Fibroblast of the conjunctiva (primary cell): ENCODE measurements around the gene TEX13D.
"Not testable (repeated sequence)": the region's sequence is repeated elsewhere in the genome, so short reads cannot be mapped to it uniquely, and the experiment has no call there.

Experiments used
- DNase-seq: peaks from one replicate; pipeline ENCODE4 v3.0.0-alpha.2; 2010; ENCODE audit warnings: low read depth

The TEX13D gene

DNA sequence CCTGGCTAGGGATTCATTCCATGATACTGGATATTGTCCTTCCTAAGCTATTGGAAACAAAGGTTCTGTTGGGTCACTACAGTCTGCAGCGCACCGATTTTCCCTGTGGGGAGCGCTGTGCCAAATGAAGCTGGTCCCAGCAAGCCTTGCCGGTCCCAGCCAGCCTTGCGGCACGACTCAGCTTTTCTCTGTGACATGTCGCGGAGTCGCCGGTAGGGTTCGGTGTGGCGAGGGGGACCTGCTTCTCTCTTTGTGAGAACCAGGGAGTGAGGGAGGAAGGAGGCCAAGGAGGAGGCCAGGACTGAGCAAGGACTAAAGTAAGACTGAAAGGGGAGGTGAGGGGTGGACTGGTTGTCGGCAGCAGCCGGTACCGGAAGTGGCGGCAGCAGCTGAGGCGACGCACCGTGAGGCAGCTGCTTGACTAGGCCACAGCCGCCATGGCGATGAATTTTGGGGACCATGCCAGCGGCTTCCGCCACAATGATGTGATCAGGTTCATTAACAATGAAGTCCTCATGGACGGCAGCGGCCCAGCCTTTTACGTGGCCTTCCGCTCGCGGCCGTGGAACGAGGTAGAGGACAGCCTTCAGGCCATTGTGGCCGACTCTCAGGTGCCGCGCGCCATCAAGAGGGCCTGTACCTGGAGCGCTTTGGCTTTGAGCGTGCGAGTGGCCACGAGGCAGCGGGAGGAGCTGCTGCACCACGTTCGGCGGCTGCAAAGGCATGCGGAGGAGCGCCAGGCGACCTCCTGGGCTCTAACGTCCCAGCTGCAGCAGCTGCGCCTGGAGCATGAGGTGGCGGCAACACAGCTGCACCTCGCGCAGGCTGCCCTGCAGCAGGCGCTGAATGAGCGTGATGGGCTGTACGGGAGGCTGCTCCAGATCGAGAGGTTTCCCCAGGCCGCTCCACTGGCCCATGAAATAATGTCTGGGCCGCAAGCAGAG, at the start of gene TEX13D:
TSS of gene TEX13D (plus strand) at position 180 of the 944 bp plus-strand sequence. CDS start at position 438, 258 bp downstream.
- DNase-seq: no peak

DNA sequence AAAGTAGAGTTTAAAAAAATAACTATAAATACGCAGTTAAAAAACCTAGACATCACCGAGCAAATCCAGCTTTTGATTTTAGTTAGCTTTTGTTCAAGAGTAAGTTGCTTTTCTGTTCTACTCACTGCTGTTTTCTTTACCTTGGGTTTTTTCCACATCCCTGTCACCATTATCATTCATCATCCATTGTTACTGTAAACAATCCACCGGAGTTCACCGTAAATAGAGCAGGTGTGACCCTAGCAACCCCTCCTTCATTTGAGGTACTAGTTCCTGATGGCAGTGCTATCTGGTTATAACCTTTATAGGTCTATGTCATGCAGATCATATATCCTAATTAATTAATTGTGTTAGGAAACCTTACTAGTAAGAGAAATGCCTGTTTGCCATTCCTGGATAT, 43.0 kb upstream of the TEX13D start:
- no peak for DNase-seq

DNA sequence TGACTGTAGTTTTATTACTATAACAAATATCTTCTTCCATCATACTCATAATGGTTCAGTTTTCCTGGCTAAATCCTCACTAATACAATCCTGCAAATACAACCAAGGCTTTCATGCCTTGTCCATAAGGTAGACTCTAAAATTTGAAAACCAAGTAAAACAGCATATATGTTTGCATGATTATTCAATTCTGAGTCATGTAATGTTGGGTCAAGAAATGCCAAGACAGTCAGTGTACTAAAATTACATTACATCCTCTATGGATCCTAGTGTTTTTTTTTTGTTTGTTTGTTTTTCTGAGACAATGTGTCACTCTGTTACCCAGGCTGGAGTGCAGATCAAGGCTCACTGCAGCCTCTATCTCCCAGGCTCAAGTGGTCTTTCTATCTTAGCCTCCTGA, 38.6 kb upstream of the TEX13D start:
- DNase-seq: no peak

DNA sequence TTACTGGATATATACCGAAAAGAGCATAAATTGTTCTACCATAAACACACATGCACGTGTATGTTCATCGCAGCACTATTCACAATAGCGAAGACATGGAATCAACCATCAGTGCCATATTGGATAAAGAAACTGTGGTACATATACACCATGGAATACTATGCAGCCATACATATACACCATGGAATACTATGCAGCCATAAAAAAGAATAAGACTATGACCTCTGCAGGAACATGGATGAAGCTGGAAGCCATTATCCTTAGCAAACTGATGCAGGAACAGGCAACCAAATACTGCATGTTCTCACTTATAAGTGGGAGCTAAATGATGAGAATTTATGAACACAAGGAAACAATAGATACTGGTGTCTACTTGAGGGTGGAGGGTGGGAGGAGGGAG, 33.1 kb upstream of the TEX13D start:
- DNase-seq: not testable (repeated sequence)

DNA sequence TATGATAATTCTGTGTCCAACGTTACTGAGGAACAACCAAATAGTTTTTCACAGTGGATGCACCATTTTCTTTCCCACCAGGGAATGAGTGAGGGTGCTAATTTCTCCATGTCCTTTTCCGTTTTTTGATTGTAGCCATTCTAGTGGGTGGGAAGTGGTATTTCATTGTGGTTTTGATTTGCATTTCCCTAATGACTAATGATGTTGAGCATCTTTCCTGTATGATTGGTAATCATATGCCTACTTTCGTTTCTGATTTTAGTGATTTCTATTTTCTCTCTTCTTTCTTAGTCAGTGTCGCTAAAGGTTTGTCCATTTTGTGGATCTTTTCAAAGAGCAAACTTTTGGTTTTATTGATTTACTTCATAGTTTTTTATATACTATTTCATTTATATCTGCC, 32.1 kb upstream of the TEX13D start:
- DNase-seq: no peak

DNA sequence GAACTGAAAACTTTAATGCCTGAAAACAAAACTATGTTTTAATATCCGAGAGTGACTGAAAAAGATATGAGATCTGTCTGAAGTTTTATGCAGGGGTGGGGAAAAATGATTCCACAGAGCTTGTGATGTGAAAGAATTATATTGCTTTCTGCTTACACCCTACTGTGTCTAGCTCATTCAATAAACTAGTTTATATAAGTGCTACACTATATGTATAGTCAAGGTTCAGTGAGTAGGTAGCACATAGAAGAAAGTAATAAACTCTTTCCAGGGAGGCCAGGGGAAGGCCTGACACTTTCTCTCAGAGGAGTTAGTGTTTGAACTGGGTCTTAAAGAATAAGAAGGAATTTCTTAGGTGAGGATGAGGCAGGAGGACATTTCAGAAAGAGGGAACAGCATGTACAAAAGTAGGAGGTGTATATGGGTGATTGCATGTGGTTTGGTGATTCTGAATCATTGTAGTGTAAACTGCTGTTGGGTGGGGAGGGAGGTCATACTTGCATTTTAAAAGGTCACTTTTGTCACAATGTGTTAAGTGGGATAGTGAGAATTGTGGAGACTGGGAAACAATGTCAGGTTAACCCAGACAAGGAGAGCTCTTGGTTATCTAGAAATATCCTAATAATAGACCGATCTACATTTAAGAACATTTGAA, 25.1 kb upstream of the TEX13D start:
- DNase-seq: no peak

DNA sequence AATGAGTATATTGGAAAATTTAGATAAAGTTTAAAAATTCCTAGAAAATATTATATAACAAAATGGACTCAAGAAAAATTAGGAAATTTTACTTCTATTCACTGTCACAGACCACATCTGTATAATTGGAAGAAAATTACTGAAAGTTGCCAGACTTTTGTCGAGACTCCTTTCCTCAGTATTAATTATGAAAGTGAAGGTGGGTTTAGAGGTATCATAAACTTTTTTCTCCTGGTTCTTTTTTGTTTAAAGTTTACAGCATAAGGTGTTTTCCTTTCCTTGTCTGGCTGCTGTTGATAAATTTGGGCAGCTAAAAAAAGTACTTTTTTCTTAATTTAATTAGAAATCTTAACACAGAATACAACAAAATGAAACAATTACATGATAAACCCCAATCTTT, 6.7 kb upstream of the TEX13D start:
- DNase-seq: no peak

DNA sequence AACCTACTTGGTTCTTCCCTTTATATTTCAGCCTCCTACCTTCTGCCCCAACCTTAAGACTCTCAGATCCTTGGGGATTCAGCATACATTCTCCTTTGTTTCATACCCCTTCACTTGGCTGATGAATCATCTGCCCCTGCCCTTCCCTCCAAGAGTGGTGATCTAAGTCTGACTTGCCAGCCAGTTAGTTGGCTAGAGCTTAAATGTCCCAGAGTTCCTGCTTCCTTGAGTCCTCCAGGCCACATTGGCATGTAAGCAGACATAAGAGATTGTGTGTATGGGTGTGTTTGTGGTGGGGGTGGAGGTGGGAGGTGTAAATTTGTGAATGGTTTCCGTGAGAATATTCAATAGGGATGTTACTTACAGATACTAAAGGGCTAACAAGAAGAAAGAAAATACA, 3.7 kb upstream of the TEX13D start:
- no peak for DNase-seq

DNA sequence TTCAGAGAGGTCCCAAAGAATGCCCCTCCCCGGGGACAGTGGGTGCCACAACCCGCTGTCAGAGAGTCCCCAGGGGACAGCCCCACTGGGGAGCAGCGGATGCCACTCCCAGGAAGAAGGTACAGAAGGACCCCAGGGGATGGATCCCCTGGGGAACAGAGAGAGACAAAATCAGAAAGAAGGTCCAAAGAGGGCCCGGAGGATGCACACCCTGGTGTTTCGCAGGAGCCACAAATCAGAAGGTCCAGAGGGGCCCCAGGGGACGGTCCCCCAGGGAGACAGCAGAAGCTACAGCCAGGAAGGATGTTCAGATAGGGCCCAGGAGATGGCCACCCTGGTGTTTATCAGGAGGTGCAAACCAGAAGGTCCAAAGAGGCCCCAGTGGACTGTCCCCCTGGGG, 1.4 kb downstream of the TEX13D start:
- DNase-seq: no peak

DNA sequence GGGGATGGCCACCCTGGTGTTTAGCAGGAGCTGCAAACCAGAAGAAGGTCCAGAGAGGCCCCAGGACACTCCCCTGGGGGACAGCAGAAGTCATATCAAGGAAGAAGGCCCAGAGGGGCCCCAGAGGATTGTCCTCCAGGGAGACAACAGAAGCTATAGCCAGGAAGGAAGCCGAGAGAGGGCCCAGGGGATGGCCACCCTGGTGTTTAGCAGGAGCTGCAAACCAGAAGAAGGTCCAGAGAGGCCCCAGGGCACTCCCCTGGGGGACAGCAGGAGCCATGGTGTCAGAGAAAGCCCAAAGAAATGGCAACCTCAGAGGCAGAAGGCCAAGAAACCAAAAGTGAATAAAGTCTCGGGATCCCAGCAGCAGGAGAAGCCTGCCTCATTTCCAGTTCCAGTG, 2.1 kb downstream of the TEX13D start:
- DNase-seq: not testable (repeated sequence)

DNA sequence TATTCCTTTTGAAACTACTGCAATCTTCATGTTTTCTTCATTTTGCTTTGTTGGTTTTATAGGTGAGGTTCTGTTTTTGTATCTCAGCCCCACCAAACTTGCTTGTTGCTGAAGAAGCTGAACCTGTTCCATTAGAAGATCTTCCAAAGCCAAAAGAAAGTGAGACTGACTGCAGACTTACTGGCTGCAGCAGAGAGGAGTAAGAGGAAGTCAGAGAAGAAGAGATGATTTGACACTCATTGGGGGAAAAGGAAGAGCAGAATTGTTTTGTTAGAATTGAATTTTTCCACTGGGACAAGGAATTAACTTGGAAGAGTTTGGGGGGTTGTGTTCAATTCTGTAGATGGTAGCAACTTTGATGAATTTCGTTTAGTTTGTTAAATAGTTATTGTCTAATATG, 3.1 kb downstream of the TEX13D start:
- DNase-seq: no peak

DNA sequence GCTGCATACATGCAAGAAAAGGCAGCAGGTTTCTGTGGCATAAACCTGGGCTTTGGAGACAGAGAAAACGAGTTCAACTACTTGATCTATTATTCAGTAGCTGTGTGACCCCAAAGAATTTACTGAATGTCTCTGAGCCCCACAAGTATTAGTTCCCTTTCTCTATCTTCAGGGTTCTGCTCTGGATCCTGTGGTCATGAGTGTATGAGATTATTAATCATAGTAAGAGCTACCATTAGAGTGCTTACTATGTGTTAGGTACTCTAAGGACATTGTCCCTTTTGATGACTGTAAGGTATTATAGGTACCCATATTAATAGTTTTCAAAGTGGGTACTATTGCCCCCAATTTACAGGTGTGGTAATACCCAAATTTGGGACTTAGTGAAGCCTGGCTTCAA, 5.5 kb downstream of the TEX13D start:
- no peak for DNase-seq

DNA sequence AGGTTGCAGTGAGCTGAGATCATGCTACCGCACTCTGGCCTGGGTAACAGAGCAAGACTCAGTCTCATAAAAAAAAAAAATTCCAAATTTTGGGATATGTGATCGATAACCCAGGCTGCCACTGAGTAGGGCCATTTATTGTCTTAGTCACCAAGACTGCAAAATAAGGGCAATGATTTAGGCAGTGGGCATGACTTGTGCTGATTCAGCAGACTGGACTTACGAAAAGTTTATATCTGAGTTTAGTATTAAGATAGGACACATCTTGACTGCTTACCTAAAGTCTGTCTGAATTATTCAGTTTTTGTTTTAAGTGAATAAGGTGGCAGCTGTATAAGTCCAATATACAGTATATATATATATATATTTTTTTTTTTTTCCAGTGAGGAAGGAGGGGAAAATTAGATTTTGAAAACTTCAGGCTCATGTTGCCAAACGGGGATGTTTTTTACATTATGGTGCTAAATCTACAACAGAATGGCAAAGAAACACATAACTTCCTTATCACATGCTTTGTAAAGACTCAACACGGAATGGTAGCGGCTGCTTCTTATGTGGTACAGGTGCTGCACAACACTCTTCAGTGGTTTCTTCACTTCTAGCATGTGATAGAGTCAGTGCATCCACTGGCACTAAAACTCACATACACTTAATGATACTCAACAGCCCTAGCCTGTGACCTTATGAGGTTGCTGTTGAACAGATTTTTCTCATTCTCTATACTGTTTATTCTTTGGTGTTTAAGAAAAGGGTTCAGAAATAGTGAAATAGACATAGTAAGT, 6.5 kb downstream of the TEX13D start:
- no peak for DNase-seq

DNA sequence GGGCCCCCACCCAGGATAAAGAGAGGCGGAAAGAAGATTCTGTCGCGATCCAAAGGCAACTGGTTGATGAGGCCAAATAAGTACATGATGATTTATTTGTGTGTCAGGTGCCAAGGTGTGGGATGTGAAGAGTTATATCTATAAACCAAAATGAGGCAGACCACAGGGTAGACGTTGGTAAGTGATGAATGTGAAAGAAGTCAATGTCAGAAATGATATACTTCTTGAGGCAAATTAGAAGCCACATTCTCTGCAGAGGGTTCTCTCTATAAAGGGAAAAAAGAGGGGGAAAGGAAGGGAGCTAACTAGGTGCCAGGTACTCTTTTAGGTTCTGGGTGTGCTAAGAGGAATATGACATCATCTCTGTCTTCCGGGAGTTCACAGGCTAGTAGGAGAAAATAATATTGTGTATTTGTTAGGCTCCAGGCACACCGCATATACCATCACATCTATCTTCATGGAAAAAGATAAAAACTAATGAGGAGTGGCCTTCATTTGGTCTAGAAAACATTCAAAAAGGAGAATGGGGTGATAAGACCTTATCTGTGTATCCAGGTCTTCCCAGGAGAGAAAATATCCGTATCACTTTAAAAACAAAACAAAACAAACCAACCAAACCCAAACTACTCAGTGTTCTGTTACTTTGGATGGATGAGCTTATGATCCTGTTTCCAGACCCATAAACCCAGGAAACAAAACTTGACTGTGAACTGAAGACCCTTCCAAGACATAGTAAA, 9.1 kb downstream of the TEX13D start:
- DNase-seq: no peak

DNA sequence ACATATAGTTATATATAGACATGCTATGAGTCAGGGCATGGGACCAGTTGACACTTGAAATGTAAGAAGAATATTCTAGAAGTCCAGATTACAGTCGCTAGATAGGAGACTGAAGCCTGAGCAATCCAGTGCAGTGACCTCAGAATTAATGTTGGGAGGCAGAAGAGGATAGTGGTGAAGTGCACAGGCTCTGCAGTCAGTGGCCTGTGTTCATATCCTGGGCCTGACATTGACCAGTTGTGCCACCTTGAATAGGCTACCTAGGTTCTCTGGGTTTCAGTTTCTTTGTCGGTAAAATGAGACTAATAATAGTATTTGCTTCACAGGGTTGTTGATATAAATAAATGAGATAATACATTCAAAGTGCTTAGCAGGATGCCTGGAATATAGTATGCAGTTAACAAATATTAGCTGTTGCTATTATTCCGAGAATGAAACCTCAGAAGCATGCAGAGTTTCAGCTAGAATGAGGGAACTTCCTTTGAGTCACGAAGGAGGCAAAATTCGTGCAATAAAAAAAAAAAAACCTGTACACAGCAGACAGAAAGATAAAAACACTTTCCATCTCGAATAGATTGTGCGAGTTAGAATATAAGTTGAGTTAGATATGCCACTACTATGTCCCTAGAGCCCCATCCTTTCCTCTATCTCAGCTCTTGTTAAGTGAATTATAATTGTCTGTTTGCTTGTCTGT, 9.9 kb downstream of the TEX13D start:
- DNase-seq: no peak

DNA sequence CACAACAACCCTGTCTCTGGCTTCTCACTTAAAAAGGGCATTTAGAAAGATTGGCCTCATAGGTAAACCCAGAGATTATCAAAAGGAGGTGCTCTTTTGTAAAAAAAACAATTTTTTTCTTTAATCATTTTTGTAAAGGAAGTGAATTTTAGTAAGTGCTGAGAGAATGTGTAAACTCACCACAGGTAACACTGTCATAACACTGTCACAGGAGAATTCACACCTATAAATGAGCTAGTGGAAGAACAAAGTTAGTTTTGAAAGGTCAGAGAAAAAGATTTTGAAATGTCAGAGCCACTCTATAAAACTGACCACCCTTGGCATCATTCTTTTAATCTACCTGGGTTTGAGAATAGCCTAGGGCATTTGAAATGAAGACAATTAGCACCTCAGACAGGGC, 10.6 kb downstream of the TEX13D start:
- DNase-seq: no peak

DNA sequence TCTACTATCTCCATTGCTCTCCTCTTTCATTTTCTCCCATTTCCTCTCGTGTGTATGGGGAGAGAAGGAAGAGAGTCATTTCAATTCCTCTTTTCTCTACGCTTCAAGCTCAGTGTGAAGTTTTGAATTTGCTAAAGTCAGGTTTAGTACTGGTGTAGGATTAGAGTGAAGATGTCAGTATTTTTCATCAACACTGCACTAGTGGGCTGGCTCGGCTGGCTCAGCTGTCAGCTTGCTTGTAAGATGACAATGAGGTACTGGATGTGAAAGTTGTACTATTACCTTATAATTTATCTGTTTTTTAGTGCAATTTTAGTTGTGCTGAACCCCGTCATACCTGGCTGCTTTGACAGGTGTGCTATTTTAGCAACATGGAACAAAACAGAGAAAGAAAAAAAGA, 11.8 kb downstream of the TEX13D start:
- DNase-seq: no peak

DNA sequence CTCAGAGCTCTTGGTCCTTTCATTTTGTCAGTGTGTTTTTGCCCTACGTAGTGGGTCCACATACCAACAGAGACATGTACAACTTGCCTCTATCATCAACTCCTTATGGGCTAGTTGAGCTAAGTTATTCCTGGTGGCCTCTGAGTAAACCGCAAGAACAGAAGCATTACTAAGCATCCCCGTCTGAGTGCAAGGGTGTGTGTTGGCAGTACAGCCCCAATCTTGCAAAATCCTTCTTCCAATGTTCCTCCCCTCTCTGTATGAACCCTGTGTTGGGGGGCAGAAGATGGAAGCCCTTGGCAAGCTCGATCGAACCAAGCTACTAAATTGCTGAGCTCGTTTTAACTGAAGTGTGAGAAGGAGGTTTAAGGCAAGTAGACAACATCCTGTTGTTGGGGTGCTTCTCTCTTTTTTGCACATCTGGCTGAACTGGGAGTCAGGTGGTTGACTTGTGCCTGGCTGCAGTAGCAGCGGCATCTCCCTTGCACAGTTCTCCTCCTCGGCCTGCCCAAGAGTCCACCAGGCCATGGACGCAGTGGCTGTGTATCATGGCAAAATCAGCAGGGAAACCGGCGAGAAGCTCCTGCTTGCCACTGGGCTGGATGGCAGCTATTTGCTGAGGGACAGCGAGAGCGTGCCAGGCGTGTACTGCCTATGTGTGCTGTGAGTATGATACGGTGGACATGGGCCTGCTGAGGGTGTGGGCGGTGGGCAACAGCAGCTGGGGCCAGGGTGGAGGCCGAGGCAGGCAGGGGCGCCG, 13.8 kb downstream of the TEX13D start, which contains the start of gene SH2D1A:
TSS of gene SH2D1A (plus strand) at position 447 of the 760 bp plus-strand sequence. CDS start at position 527, 80 bp downstream.
- no peak for DNase-seq

DNA sequence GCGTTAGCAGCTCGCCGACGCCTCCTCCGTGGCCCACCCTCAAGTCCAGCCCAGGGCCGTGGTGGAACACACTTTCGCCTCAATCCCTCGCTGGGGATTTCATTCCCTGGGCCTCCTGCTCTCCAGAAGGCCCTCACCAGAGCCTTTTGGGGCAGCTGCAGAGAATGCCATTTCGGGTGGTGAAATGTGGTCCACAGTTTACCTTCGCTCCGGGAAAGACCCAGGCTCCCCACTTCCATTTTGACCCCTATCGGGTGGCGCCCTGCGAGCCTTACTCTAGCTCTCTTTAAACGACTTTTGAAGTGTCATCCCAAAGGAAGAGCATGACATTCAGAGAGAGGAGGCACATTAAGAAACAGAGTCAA, 14.4 kb downstream of the TEX13D start:
- DNase-seq: no peak

DNA sequence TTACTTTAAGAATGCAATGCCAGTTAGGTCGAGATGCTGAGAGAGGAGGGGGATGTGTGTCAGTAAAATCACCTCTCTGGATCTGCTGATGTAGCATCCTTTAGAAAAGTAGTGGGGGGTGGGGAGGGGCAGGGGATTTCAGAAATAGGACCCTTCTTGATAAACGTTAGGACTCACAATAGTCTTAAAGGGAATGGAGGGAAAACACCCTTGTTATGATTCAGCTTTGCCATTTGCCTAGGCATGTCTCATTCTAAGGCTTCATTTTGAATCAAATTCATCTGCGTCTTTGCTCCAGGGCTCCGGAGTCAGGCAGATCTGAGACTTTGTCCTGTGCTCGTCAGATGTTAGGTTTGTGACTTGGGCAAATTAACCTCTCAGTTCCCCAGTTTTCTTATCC, 14.8 kb downstream of the TEX13D start:
- no peak for DNase-seq

DNA sequence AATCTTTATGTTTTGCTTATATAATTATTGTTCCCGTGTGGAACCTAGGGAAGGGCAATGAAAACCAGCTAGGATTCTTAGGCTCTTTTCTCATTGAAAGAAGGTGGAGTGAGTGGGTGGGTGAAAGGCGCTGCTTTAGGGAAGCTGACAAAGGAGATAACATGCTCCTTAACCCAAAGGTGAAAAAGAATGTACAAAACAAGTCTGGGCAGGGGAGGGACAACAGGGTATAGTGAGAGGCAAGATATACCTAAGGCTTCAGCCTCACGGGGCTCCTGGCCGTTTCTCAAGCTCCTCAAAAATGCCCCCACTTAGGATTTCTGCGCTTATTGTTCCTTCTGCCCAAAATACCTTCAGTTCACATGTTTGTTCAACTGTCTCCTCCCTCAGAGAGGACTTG, 15.7 kb downstream of the TEX13D start:
- DNase-seq: no peak
